Islet of Langerhans (tissue), 1 donor: ENCODE results near the gene VASH1.

Experiments
- FAIRE-seq: peaks from one replicate; lab custom pipeline; 2011; peaks lifted over from hg19 to GRCh38; lab: Jason Lieb, UNC

Gene VASH1

DNA sequence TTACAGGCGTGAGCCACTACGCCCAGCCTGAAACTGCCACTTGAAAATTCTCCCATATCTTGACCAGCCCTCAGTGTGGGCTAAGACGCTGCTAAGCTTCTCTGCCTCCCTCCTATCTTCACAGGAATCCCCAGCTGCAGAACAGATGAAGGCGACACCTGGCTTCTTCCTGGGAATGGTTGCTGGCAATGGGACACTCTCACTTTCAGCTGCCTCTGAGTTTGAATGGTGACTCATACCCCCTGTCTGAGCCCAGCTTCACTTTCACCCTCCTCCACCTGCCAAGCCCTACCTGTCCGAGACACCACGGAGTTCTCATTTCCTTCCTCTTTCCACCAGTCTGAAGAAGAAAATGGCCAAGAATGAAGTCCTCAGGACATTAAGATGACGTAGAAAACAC, 18.3 kb upstream of the VASH1 start:
- FAIRE-seq: no peak

DNA sequence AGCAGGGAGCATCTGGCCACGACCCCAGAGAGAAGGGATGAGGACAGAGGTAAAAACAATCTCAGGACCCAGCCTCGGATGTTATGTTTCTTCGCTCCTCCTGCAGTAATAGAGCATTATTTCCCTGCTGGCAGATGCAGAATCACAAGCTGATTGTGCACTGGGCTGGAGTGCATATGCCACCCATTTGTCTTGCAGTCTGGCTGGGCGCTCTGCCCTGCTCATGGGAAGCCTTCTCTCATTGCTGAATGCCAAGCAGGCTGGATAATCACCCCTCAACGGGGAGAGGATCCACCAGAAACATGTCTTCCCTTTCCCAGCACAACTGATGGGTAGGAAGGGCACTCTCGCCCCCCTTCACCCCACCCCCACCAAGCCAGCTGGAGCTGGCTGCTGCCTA, 8.5 kb upstream of the VASH1 start:
- no peak for FAIRE-seq

DNA sequence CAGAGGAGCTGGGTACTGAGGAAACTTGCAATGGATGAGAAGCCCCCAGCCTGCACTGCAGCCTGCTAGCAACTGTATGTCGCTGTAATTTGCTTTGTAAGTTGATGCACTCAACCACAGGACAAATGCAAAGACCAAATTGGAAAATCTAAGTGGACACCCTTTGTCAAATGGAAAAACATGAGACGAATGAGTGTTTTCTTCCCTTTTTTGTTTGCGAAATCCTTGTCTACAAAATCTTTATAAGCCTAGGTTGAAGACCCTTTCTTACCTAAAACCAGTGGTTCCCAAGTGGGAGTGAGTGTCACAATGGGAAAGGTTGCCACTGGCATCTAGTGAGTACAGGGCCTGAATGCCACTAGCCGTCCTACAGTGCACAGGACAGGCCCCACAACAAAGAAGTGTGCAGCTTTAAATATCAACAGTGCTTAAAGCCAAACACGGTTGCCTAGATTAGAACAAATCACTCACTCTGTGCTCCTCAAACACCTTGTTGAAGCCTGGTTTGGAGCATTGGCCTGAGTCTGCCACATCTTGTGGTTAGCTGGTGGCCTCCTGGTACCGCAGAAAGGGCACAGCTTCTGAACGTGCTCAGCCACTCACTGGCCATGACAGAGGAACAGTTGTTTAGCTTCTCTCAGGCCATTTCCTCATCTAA, 7.6 kb upstream of the VASH1 start:
- FAIRE-seq: no peak

DNA sequence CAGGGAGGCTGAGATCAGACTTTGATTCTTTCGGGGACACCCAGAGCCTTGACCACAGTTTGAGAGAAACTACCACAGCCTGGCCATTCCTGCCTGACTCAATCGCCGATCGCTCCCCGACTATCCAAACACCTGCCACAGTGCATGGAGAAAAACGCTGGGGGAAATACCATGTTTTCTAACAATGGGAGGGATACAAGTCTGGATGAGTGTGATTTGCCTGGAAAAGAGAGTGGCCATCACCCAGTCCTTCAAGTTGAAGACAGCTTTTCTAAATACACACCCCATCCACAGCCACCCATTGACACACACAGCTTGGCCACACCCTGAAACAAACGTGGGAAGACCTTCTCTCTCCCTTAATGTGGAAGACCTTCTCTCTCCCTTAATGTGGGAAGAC, 6.7 kb upstream of the VASH1 start:
- no peak for FAIRE-seq

DNA sequence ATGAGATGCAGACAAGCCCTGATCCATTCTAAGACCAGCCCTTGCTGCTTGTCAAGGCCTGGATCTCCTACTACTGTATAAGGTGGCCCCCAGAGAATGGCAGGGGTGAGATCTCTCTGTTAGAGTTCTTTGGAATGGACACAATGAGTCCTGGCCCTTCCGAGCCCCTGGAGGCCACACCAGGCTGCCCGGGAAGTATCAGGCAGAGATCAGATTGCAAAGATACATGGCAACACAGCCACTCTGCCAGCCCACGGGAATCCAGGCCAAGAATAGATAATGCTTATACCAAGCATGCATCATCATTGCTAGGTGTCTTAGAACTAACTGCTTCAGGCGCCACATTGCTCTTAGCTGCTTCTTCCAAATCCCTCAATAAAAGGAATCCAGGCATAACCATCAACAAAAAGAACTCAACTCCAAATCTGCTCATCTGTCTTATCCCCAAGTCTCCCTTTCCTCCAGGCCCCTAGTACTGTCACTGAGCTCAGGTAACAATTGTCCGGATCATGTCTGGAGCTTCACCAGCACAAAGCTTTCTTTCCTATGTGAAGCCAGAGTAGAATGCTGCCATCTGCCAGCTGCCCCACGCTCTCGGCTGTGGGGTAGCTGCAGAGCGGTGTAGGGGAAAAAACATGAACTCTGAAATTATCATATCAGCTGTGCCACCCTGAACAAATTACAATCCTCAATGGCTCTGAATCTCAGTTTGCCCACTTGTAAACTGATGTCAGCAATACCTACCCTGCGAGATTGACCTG, 5.5 kb upstream of the VASH1 start:
- no peak for FAIRE-seq

DNA sequence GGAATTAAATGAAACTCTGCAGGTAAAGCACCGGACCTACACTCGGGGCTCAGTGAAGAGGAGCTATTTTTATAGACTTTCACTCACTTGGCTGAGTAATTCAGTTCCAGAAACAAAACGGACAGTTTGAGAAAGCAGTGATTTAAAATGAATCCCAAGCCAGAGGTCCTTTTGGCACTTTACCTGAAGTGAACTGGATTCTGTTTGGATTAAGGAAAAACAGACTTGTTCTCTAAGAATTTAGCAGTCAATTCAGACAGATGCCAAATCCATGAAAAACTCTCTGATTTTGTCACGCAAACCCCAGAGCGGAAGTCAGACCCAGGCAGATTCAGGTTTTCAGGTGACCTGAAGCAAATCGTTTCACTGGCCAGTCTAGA, 4.9 kb upstream of the VASH1 start:
- FAIRE-seq: no peak

DNA sequence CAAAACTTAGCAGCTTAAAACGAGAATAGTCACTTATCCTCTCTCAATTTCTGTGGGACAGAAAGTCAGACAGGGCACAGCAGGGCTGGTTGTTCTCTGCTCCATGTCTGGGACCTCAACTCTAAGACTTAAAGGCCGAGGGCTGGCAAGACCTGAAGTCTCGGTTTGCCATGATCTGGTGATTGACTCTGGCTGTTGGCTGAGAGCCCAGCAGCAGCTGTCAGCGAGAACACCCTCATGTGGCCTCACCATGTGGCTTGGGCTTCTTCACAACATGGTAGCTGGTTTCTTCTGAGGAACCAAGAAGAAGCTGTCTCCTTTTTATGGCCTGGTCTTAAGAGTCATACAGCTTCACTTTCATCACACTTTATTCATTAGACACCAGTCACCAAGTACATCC, 1.7 kb upstream of the VASH1 start:
- FAIRE-seq: no peak

DNA sequence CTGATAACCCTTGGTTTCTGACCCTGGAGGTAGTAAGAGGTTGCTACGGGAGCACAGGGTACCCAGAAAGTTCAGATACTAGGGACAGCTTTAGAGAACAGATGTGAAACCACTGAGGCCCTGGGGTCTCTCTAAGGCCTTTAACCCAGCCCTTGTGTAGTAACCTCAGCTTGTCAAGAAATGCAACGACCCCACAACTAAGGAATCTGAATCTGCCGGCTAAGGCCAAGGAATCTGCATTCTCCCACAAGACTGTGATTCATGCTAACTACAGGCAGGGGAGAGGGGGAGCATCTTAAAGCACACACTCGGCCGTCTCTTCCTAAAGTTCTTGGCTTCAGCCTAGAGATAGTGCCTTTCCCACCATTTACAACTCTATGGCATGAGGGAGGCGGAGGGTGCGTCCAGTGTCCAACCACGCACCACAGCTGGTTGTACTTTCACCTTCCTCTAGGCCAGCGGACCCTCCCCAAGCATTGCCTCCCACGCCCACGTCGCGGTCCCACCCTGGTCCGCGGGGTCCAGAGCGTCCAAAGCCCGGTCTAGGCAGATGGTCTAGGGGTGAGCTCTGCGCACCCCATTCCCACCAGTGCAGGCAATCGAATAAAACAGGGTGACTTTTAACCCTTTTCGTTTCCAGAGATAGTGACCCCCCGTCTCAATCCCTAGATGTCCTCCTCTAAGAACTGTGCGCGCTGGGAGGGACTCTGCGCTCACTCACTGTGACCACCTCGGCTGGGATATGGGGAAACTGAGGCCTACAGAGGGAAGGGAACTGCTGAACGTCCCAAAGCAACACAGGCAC, 735 bp upstream of the VASH1 start:
- no peak for FAIRE-seq

DNA sequence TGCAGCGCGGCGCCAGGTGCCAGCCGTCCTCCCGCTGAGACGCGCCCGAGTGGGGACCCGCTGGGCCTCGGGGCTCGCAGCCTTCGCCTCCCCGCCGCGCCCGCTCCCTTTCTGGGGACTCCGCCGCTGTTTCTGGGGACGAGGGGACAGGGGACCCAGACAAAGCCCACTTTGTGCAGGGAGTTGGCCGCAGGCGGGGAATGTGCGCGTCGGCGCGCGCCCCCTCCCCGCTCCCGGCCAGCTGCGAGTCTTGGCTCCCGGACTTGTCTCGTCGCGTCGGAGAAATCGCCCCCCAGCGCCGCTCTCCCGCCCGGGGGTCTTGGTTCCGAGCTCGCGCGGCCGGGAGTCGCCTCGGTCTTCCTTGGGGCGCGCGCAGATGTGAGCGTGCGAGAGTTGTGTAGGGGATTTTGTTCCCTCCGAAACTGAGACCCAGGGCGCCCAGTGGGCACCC, 717 bp downstream of the VASH1 start:
- FAIRE-seq: no peak

DNA sequence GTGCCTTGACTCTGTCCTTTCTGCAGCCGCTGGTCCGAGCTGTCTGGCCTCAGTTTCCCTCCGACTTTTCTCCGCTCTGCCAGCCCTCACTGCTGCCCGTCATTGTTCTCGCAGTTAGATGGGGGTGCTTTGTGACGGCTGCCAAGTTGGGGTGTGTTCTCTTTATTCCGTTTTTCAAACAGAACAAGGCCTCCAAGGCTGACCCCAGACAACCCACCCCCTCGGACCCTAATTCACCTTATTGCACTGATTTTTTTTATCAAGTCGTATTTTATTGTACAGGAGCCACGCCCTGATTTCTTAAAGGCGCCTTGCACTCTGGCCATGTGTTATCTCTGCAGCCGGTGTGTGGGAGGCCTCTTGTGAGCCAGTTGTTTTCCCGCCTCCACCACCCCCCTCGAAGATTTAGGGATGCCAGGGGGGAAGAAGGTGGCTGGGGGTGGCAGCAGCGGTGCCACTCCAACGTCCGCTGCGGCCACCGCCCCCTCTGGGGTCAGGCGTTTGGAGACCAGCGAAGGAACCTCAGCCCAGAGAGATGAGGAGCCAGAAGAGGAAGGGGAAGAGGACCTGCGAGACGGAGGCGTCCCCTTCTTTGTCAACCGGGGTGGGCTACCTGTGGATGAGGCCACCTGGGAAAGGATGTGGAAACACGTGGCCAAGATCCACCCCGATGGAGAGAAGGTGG, 1.3 kb downstream of the VASH1 start:
- FAIRE-seq: no peak

DNA sequence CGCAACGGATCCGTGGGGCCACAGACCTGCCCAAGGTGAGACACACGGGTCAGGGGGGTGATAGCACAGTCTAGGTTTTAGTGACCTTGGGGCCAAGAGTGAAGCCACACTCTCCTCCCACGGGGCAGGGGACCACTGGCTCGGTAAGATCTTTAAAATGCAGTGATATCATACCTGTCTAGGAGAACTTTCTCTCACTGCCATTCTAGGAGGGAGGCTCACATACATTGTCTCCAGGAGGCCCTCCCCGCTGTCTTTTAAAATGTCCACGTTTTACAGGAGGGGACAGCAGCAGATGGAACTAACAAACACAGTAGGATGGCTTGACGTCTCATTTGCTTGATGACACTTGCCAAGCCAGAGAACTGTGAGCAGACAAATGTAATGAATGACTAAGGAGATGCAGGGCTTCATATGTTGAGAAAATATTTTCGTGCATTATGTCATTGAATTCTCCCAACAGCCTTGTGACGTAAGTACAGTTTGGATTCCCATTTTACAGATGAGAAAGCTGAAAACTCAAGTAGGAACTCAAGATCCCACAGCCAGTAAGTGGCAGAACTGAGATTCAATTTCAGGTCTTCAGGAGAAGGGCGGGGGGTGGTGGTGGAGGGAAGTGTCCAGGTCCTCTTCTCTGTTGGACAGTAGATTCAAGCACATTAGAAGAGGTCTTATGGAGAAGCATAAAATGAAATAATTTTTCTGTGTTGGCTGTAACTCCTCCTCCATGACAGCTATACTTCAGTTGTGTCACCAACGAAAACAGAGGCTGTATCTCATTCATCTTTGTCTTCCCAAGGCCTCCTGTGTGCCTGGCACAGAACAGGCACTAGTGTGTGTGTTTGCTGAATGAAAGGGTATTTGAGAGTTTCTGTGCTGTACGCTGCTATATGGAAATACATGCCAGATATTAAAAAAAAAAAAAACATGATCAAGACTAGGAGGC, 2.1 kb downstream of the VASH1 start:
- FAIRE-seq: no peak

DNA sequence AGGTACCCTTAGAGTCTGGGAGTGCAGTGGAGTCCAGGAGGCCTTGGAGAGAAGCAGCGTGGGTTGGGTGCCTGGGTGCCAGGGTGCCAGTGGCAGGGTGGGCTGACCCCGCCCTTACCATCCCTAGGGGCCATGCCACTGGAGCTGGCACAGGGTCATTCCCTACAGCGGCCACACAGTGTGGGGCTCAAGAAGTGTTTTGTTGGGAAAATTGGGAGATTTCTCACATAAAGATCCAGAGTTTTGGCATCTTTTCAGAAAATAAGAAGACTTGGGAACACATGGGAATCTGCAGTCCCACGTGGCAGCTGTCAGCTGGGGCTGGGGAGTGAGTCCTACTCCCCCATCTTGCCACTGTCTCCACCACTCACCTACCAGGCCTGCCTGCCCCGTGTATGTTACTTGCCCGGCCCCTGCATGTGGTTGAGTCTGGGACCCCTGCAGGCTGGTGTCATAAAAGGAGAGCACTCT, 4.2 kb downstream of the VASH1 start:
- FAIRE-seq: no peak

DNA sequence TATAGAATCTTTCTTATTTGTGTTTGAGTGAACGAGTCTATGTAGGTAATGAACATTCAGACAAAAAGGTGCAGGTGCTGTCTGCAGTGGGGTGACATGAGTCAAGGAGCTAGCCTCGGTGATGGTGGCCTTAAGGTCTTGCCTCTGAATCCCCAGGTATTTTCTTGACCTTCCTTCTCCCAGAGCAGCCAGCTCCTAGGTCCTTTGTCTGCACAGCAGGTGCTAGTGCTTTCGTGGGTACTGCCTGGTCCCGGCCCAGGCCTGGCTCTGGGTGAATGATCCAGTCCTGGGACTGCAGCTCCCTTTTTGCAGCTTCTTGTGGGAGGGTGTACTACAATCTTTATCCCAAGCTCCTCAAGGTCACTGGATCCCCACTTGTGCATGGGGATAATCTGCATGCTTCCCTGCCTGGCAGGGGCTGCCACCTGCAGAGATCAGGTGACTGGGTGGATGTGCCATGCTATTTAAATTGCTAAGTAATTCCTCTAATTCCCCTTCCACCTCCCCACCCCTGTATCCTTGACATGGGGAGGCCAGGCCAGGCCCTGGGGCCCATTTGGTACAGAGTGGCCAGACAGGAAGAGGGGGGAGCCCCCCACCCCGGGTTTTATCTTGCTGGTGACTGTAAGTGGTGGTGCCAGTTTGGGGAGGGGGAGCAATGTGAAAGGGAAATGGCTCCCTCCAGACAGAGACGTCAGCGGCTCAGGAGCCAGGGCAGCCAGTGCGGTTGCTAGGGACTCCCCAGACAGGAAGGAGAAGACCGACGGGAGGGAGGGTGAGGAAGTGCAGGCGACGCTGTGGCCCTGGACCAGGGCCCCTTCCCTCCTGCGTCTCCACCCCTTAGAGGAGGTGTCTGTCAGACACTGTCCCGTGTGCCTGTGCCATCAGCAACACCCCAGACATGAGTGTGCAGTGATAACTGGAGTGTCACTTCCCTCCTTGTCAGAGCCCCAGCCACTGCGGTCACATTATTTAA, 6.7 kb downstream of the VASH1 start:
- no peak for FAIRE-seq

DNA sequence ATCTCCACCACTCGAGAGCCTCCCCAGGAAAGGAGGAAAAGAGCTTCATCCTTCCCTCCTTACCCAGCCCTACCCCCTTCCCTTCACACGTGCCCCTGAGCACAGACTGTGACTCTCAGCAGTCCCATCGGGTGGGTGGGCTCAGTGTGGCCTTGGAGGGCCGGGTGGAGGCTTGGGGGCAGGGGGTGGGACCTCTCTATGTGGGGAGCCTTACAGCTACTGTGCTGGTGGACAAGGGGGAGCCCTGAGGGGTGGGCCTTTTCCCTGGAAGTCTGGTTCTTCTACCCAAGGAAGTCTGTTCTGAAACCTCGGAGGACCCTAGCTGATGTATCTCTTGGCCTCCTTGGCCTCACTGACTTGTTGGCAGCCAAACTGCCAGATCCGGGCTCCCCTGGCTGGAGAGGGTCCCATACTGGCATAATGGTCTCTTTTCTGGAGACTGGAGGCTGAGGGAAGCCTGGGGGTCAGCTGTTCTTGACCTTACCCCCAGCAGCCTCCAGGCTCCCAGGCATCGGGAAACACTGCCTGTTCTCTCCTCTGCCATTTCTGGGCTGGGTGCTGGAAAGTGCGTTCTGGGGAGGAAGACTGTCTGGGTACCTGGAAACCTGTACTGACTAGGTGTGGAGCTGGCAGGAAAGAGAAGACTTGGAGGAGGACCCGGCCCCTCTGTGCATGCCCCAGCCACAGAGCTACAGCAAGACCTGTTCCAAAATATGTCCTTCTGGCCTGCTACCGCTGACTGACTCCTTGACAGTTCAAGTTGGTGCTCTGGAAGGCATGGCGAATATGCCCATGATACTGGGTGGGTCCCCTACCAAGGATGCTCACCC, 7.6 kb downstream of the VASH1 start:
- no peak for FAIRE-seq

DNA sequence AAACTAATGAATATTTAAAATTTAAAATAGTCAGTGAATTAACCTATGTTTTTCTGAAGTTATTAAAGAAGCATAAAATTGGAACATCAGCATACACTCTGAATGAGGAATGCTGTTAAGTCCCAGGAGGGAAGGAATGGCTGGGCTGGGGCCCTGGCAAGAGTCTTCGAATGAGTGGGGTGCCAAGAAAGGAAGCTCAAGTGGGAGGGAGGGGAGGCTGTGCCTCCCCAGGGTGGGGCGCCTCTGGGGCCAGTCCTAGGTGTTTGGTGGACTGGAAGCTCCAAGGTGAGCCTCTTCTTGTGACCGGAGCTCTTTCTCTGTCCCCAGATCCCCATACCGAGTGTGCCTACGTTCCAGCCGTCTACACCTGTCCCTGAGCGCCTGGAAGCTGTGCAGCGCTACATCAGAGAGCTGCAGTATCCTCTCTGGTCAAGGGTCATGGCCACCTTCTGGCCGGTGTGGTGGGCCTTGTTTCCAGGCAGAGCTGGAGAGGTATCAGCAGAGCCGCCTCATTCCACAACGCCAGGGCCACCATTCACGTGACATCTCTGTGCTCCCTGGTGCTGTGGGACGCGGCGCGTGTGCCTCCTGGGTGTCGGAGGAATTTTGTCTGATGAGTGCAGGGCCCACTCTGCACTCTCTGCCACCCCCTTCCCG, 8.5 kb downstream of the VASH1 start:
- no peak for FAIRE-seq

DNA sequence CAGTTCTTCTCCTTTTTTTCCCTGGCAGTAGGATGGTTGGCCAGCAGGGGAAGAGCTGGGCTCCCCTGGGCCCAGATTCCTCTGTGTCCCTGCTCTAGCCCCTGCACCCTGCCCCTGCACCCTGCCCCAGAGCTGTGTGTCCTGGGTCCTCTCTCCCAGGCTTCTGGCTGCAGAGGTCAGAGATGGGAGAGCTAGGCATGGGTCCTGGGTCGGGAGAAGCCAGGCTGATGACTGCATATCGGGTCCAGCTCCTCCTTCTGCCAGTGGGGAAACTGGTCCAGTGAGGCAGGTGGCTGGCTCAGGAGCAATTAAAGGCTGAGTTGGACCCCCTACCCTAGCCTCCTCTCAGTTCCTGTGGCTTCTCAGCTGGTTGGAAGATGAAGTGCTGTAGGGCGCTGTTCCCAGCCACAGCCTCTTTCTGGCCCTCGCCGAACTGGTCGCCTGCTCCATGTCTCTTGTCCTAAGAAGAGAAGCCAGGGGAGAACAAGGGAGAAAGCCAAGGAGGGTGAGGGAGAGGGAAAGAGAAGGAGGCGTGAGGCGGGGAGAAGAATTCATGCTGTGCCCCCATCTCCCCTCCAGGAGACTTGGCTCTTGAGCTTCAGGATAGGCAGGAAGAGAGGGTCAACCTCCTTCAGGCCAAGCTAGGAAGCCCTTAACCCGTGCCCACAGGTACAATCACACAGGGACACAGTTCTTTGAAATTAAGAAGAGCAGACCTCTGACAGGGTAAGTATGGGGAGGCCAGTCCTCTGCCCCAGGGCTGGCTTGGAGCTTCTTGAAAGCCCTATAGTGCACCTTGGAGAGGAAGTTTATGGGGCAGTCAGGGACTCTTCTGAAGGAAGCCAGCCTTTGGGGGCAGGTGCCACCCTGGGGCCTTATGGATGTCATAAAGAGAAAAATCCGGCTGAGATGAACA, 9.5 kb downstream of the VASH1 start:
- FAIRE-seq: no peak

DNA sequence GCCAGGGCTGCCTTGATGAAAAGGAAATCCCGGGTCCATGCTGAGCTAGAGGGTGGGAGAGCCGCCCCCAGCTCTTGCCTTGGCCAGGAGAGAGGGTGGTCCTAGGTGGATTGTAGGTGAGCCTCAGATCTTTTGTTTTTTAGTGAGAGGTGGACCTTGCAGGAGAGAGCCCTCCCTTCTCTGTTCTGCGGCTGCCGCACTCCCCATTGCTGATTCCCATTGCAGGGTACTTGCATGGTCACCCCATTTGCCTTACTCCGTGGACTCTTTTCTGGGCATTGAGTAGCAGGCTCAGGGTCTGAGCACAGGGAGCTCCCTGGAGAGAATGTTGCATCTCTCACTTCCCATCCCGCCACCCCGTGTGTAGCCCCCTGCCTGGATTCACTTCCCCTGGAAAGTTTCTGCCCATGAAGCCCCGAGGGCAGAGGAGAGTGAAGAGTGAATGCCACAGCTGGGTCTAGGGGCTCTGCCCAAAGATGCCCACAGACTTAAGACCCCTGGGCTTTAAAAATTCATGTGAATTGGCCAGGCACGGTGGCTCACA, 10.2 kb downstream of the VASH1 start:
- FAIRE-seq: no peak
